K562 (cell line): Measurements from ENCODE around the gene HDAC9. TPM values are rescaled to one million over a fixed set of nuclear protein-coding genes. Genes with fewer than 3 reads are reported as not detected.

Source experiments
- ATAC-seq: fragments of 200-7000 bp; cut with Tn5 transposase; 3 replicates; pipeline ENCODE4 v1.9.1; 2020; ENCODE audit warnings: moderate library complexity
- BruUV-seq: library from RNA; stranded (reverse); fragments of 400-500 nt; replicated peaks from 2 replicates; lab custom pipeline; 2021; lab: Mats Ljungman, UMichigan
- CTCF ChIA-PET: fragments of 300-600 bp; formaldehyde crosslinking; extraction: SDS; loops from one replicate; lab custom pipeline; 2021; ENCODE audit warnings: low intra/inter-chr PET ratio; lab: Yijun Ruan, JAX
- POLR2A ChIA-PET: fragments of 300-600, 350-650 bp; sonication (Branson Sonifier 250); formaldehyde crosslinking; extraction: SDS; loops from one replicate; lab custom pipeline; 2021; ENCODE audit warnings: antibody characterized with exemption, inconsistent platforms; lab: Yijun Ruan, JAX
- DNase-seq, 4 experiments: peaks; one replicate each; pipeline versions ENCODE4 v3.0.0 to v3.0.0-alpha.2; 2011 to 2018; ENCODE audit warnings: low spot score in 3 of 4, mixed read lengths in 3 of 4; ENCODE audit errors: extremely low read depth in 1 of 4
- FAIRE-seq: peaks from 2 replicates; lab custom pipeline; 2011; peaks lifted over from hg19 to GRCh38; lab: Jason Lieb, UNC
- H2AFZ ChIP-seq: 2 replicates; pipeline ENCODE4 v1.6.0; 2011; ENCODE audit warnings: low read depth, low read length, control low read depth, inconsistent platforms
- H3K27ac ChIP-seq: fragments of 200-600 bp; 3 replicates; pipeline ENCODE4 v1.8.0; 2011; ENCODE audit warnings: low read depth, mild to moderate bottlenecking, control low read depth, inconsistent platforms, low read length, moderate library complexity, mixed read lengths; ENCODE audit errors: extremely low read depth
- H3K27me3 ChIP-seq, 2 experiments: fragments of 300-600 bp in 1 of 2; 2 replicates in 1 of 2; 3 replicates in 1 of 2; pipeline versions ENCODE4 v1.6.0 to v1.8.0; 2011; ENCODE audit warnings: inconsistent platforms in 2 of 2, low read length in 2 of 2, mild to moderate bottlenecking in 1 of 2, mixed read lengths in 1 of 2, moderate library complexity in 1 of 2; ENCODE audit not compliant: control insufficient read depth in 2 of 2, insufficient read depth in 2 of 2
- H3K36me3 ChIP-seq: fragments of 300-600 bp; 3 replicates; pipeline ENCODE4 v1.8.0; 2011; ENCODE audit warnings: mild to moderate bottlenecking, low read length, inconsistent platforms; ENCODE audit not compliant: control insufficient read depth, insufficient read depth
- H3K4me1 ChIP-seq, 2 experiments: fragments of 200-600 bp in 1 of 2; replicated peaks in 1 of 2; 2 replicates in 1 of 2; 3 replicates in 1 of 2; pipeline versions ENCODE4 v1.5.1 to v1.8.0; 2011; ENCODE audit warnings: inconsistent platforms in 2 of 2, low read length in 2 of 2, mild to moderate bottlenecking in 1 of 2, mixed read lengths in 1 of 2, moderate library complexity in 1 of 2; ENCODE audit not compliant: control insufficient read depth in 2 of 2, insufficient read depth in 2 of 2
- H3K4me2 ChIP-seq: 2 replicates; pipeline ENCODE4 v1.6.1; 2011; ENCODE audit warnings: low read length, control low read depth, inconsistent platforms, mixed read lengths; ENCODE audit not compliant: insufficient read depth
- H3K4me3 ChIP-seq: fragments of 200-600 bp; sonication (generic), shearing (Covaris generic); 2 replicates; pipeline ENCODE4 v1.5.1; 2016; ENCODE audit warnings: control low read depth, inconsistent platforms
- H3K79me2 ChIP-seq: fragments of 200-600 bp; 3 replicates; pipeline ENCODE4 v1.8.0; 2011; ENCODE audit warnings: low read length, inconsistent platforms; ENCODE audit not compliant: control insufficient read depth, insufficient read depth
- H3K9ac ChIP-seq, 2 experiments: 2 replicates each; pipeline versions ENCODE4 v1.6.0 to v1.6.1; 2011; ENCODE audit warnings: low read depth in 2 of 2, low read length in 2 of 2, control low read depth in 1 of 2, inconsistent platforms in 1 of 2, mild to moderate bottlenecking in 1 of 2, mixed read lengths in 1 of 2; ENCODE audit not compliant: insufficient read depth in 1 of 2
- H3K9me1 ChIP-seq: one replicate; pipeline ENCODE4 v1.6.0; 2011; ENCODE audit warnings: inconsistent platforms, mild to moderate bottlenecking, low read length, moderate library complexity; ENCODE audit not compliant: control insufficient read depth, insufficient read depth
- H3K9me3 ChIP-seq: replicated peaks from 2 replicates; pipeline ENCODE4 v1.5.1; 2011; ENCODE audit warnings: low read depth, low read length, inconsistent platforms; ENCODE audit not compliant: control insufficient read depth, insufficient read depth
- H4K20me1 ChIP-seq: replicated peaks from 2 replicates; pipeline ENCODE4 v1.6.1; 2011; ENCODE audit warnings: low read length, inconsistent platforms, mixed read lengths; ENCODE audit not compliant: control insufficient read depth, insufficient read depth
- BRD9 ChIP-seq: fragments of 450-650 bp; IDR thresholded peaks from 2 replicates; pipeline ENCODE4 v1.6.1; 2018; ENCODE audit warnings: low read depth; ENCODE audit not compliant: partially characterized antibody
- BRF1 ChIP-seq: IDR thresholded peaks from 3 replicates; pipeline ENCODE4 v1.6.1; 2011; ENCODE audit warnings: borderline replicate concordance, mild to moderate bottlenecking; ENCODE audit not compliant: insufficient read length; ENCODE audit errors: extremely low read depth
- CHCHD3 ChIP-seq: fragments of 250-450 bp; sonication (Bioruptor Pico); IDR thresholded peaks from 2 replicates; pipeline ENCODE4 v2.1.2; 2022; ENCODE audit warnings: mild to moderate bottlenecking
- DMBX1 ChIP-seq: fragments of 250-450 bp; sonication (Bioruptor Pico); IDR thresholded peaks from 2 replicates; pipeline ENCODE4 v1.8.0; 2022; ENCODE audit warnings: inconsistent platforms, mild to moderate bottlenecking, moderate library complexity, borderline replicate concordance
- GTF2A2 ChIP-seq: IDR thresholded peaks from 2 replicates; pipeline ENCODE4 v1.6.1; 2016; ENCODE audit warnings: mild to moderate bottlenecking, missing genetic modification characterization, missing compliant biosample characterization
- IRF2 ChIP-seq: sonication (generic); formaldehyde crosslinking; IDR thresholded peaks from 2 replicates; pipeline ENCODE4 v1.8.1; 2022; ENCODE audit warnings: mild to moderate bottlenecking, missing genetic modification reagents
- L3MBTL2 ChIP-seq: fragments of 450-650 bp; IDR thresholded peaks from 2 replicates; pipeline ENCODE4 v1.6.1; 2016; ENCODE audit warnings: mild to moderate bottlenecking, moderate library complexity
- NFYB ChIP-seq: IDR thresholded peaks from 2 replicates; pipeline ENCODE4 v1.6.1; 2011; ENCODE audit warnings: mild to moderate bottlenecking, moderate library complexity; ENCODE audit not compliant: insufficient read length; ENCODE audit errors: extremely low read depth
- POLR2AphosphoS5 ChIP-seq: IDR thresholded peaks from 2 replicates; pipeline ENCODE4 v1.6.1; 2011; ENCODE audit warnings: mild to moderate bottlenecking, low read depth, low read length, moderate library complexity; ENCODE audit not compliant: control insufficient read depth, insufficient read depth
- WGBS: fragments of 100-300 bp; shearing (Covaris generic); methylation state at CpG from one replicate; pipeline ENCODE4 v1.1.6; 2016; ENCODE audit warnings: low coverage, mixed read lengths; ENCODE audit not compliant: insufficient coverage; ENCODE audit errors: missing lambda C conversion rate; 5-methylcytosine and 5-hydroxymethylcytosine counted together
- in situ Hi-C: fragments of 300-500 bp; cut with MboI; formaldehyde crosslinking; loops from 4 replicates; pipeline ENCODE4 v1.15.0; 2018; ENCODE audit warnings: inconsistent platforms, mixed read lengths
- intact Hi-C: fragments of 100-400 bp; cut with micrococcal nuclease; formaldehyde crosslinking; loops from 2 replicates; pipeline ENCODE4 v1.14.2; 2022
- polyA plus RNA-seq, 8 experiments: library from polyadenylated mRNA; depleted of rRNA in 4 of 8; stranded (reverse) in 5 of 8; unstranded in 3 of 8; fragments of >200 nt; fragmentation: Nextera tagmentation in 2 of 8; fragmentation: Illumina TruSeq in 1 of 8; extraction: Ambion mirVana in 2 of 8; extraction: Trizol in 1 of 8; gene quantifications; 2 replicates each; pipeline versions ENCODE4 v1.2.1 to v1.2.3, GENCODE V29; 2011 to 2014; ENCODE audit warnings: inconsistent platforms in 1 of 8, missing spikeins in 1 of 8
- total RNA-seq, 7 experiments: library from RNA; depleted of rRNA in 6 of 7; stranded (reverse); fragments of >200 nt in 6 of 7; fragmentation: Illumina TruSeq in 2 of 7; extraction: Trizol in 2 of 7; gene quantifications; 2 replicates each; pipeline versions ENCODE4 v1.2.1 to v1.2.3, GENCODE V29; 2011 to 2021; ENCODE audit warnings: low replicate concordance in 1 of 7
- TF ChIP-seq, protein P1 (sequence below): fragments of 250-450 bp; sonication (Bioruptor Pico); IDR thresholded peaks from 2 replicates; pipeline ENCODE4 v1.4.0; 2020; ENCODE audit warnings: mild to moderate bottlenecking, moderate library complexity
- TF ChIP-seq, protein P2 (sequence below): fragments of 150-350 bp; conservative IDR thresholded peaks from 2 replicates; pipeline ENCODE4 v1.6.1; 2014; ENCODE audit warnings: low read length
- TF ChIP-seq, protein P3 (sequence below): fragments of 250-450 bp; sonication (Bioruptor Pico); IDR thresholded peaks from 2 replicates; pipeline ENCODE4 v1.8.0; 2022; ENCODE audit warnings: moderate library complexity, mild to moderate bottlenecking, inconsistent platforms

Gene HDAC9
- total and polyA plus RNA-seq, 9 of the 15 experiments (the other 6 are each of a cell fraction or from before 2014, with no cell fraction given): 0.08 to 0.91 (median 0.33) TPM

DNA sequence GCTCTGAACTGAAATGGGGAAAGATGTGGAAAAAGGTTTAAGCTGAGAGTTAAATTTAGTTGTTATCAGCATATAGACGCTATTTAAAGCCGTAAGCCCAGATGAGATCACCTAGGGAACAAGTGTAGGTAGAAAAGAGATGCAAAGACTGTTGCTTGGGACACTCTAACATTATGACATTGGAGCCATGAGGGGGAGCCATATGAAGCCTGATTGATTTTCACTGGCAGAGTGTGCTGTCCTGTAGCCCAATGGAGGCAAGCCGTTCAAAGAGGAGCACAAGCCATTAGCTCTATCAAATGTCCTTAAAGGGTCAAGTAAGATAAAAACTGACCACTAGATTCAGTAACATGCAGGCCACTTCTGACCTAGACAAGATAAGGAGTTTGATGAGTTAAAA lies 398.6 kb downstream of the HDAC9 start:
- H3K27ac ChIP-seq: no peak overlapping the region
- DNase-seq: no peak
- H4K20me1 ChIP-seq: no peaks in the 10 kb centered on the region
- TF ChIP-seq, protein P1, sequence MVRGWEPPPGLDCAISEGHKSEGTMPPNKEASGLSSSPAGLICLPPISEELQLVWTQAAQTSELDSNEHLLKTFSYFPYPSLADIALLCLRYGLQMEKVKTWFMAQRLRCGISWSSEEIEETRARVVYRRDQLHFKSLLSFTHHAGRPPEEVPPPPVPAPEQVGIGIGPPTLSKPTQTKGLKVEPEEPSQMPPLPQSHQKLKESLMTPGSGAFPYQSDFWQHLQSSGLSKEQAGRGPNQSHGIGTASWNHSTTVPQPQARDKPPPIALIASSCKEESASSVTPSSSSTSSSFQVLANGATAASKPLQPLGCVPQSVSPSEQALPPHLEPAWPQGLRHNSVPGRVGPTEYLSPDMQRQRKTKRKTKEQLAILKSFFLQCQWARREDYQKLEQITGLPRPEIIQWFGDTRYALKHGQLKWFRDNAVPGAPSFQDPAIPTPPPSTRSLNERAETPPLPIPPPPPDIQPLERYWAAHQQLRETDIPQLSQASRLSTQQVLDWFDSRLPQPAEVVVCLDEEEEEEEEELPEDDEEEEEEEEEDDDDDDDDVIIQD: no peak
- TF ChIP-seq L3MBTL2: no peak
- H3K36me3 ChIP-seq: no peaks in the 10 kb centered on the region
- 0% methylated on average over 3 of the region's 3 CpGs for WGBS
- no peaks in the 10 kb centered on the region for H3K27me3 ChIP-seq
- in situ Hi-C loops (no loop called here), intact Hi-C loops (no loop called here)
- H3K9me1 ChIP-seq: no peaks in the 10 kb centered on the region
- 0 out of 2 replicates have a peak, but pooled peaks cover 1% of the 10 kb centered on the region for H3K9me3 ChIP-seq
- H3K4me1 ChIP-seq: no peaks in the 10 kb centered on the region
- H2AFZ ChIP-seq: no peak overlapping the region
- H3K4me3 ChIP-seq: no peak overlapping the region
- POLR2A ChIA-PET: no interaction called here
- CTCF ChIA-PET: no interaction called here
- BruUV-seq: no TSS peak
- H3K79me2 ChIP-seq: no peaks in the 10 kb centered on the region
- H3K4me2 ChIP-seq: no peak overlapping the region
- no peak for FAIRE-seq
- ATAC-seq: no peak
- H3K9ac ChIP-seq: no peak overlapping the region

DNA sequence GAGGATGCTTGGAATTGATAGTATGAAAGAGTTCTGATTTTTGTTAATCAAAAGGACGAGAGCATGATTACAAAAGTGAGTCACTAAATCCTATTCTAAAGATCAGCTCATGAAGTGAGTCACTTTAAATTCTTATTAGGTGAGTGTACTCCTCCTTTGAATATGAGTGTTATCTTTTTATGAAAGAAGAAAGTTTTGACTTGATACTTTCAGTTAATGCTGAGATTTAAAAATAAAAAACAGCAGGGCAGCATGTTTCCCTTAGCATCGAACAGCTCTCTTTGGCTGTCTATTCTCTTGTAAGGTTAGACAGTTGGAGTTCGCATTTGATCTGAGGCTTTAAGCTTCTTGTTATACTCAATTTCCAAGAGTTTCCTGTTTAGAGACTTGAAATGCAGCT lies 399.9 kb downstream of the HDAC9 start:
- BruUV-seq: no TSS peak
- WGBS: 0% methylated on average over 3 of the region's 3 CpGs
- no peaks in the 10 kb centered on the region for H3K79me2 ChIP-seq
- 0 out of 2 replicates have a peak, but pooled peaks cover 1% of the 10 kb centered on the region for H3K9me3 ChIP-seq
- no peak overlapping the region for H3K9ac ChIP-seq
- H2AFZ ChIP-seq: no peak overlapping the region
- ChIA-PET CTCF (no interaction called here), POLR2A (no interaction called here)
- no peaks in the 10 kb centered on the region for H3K4me1 ChIP-seq
- H4K20me1 ChIP-seq: no peaks in the 10 kb centered on the region
- no peaks in the 10 kb centered on the region for H3K36me3 ChIP-seq
- H3K4me3 ChIP-seq: no peak overlapping the region
- H3K9me1 ChIP-seq: no peaks in the 10 kb centered on the region
- H3K27me3 ChIP-seq: no peaks in the 10 kb centered on the region
- intact Hi-C loops: no loop called here
- in situ Hi-C loops: no loop called here
- no peak for FAIRE-seq
- no peak for DNase-seq
- no peak overlapping the region for H3K27ac ChIP-seq
- no peak for ATAC-seq
- H3K4me2 ChIP-seq: no peak overlapping the region
- TF ChIP-seq, protein P2, sequence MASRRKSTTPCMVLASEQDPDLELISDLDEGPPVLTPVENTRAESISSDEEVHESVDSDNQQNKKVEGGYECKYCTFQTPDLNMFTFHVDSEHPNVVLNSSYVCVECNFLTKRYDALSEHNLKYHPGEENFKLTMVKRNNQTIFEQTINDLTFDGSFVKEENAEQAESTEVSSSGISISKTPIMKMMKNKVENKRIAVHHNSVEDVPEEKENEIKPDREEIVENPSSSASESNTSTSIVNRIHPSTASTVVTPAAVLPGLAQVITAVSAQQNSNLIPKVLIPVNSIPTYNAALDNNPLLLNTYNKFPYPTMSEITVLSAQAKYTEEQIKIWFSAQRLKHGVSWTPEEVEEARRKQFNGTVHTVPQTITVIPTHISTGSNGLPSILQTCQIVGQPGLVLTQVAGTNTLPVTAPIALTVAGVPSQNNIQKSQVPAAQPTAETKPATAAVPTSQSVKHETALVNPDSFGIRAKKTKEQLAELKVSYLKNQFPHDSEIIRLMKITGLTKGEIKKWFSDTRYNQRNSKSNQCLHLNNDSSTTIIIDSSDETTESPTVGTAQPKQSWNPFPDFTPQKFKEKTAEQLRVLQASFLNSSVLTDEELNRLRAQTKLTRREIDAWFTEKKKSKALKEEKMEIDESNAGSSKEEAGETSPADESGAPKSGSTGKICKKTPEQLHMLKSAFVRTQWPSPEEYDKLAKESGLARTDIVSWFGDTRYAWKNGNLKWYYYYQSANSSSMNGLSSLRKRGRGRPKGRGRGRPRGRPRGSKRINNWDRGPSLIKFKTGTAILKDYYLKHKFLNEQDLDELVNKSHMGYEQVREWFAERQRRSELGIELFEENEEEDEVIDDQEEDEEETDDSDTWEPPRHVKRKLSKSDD: no peak
- TF ChIP-seq BRF1: no peak
- no peak for TF ChIP-seq CHCHD3
- no peak for TF ChIP-seq POLR2AphosphoS5
- no peak for TF ChIP-seq BRD9
- no peak for TF ChIP-seq IRF2 (CRISPR knock-in tag)
- no peak for TF ChIP-seq DMBX1 (CRISPR knock-in tag)
- TF ChIP-seq, protein P3, sequence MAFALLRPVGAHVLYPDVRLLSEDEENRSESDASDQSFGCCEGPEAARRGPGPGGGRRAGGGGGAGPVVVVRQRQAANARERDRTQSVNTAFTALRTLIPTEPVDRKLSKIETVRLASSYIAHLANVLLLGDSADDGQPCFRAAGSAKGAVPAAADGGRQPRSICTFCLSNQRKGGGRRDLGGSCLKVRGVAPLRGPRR (CRISPR knock-in tag): no peak
- TF ChIP-seq GTF2A2 (tag): no peak
- no peak for TF ChIP-seq NFYB
